ENCODE measurements around the gene NR3C1. TPM values are rescaled to one million over a fixed set of nuclear protein-coding genes. Genes with fewer than 3 reads are reported as not detected.

NR3C1 gene
- total RNA-seq, 1 experiment from 2014 or later = 50.8 TPM

GRCh38 chr5:143315214-143315613 is 88.3 kb downstream of the NR3C1 start:
- DNase-seq = no peak
- peaks cover 55% of the 10 kb centered on the region for H3K36me3 ChIP-seq
- H3K9me3 ChIP-seq = no peaks in the 10 kb centered on the region
- H3K27me3 ChIP-seq = no peaks in the 10 kb centered on the region
- no peak overlapping the region for H3K4me3 ChIP-seq

GRCh38 chr5:143314659-143315058 is 88.8 kb downstream of the NR3C1 start:
- Histone ChIP-seq H3K36me3 (peaks cover 61% of the 10 kb centered on the region), H3K4me3 (no peak overlapping the region), H3K27me3 (no peaks in the 10 kb centered on the region), H3K9me3 (no peaks in the 10 kb centered on the region; the same call in 1 of the 2 replicates)
- DNase-seq = peak; percentile 50

- H3K36me3 ChIP-seq = peaks cover 63% of the 10 kb centered on the region
Measured at GRCh38 chr5:143314099-143314498, 89.4 kb downstream of the NR3C1 start.

GRCh38 chr5:143313298-143313852 is 90.1 kb downstream of the NR3C1 start:
- H3K27me3 ChIP-seq = no peaks in the 10 kb centered on the region
- peaks cover 69% of the 10 kb centered on the region for H3K36me3 ChIP-seq
- DNase-seq = no peak
- no peaks in the 10 kb centered on the region; the same call in 1 of the 2 replicates for H3K9me3 ChIP-seq
- no peak overlapping the region for H3K4me3 ChIP-seq

More at GRCh38 chr5:143314099-143314498, 89.4 kb downstream of the NR3C1 start:
- Histone ChIP-seq H3K4me3 (no peak overlapping the region), H3K9me3 (no peaks in the 10 kb centered on the region; the same call in 1 of the 2 replicates), H3K27me3 (no peaks in the 10 kb centered on the region)
- DNase-seq = no peak

- Histone ChIP-seq H3K36me3 (peaks cover 71% of the 10 kb centered on the region), H3K9me3 (no peaks in the 10 kb centered on the region; the same call in 1 of the 2 replicates), H3K4me3 (no peak overlapping the region), H3K27me3 (no peaks in the 10 kb centered on the region)
- no peak for DNase-seq
Measured at GRCh38 chr5:143312822-143313221, 90.7 kb downstream of the NR3C1 start.

GRCh38 chr5:143311955-143312354 is 91.5 kb downstream of the NR3C1 start:
- Histone ChIP-seq H3K4me3 (no peak overlapping the region), H3K27me3 (no peaks in the 10 kb centered on the region), H3K9me3 (no peaks in the 10 kb centered on the region; the same call in 1 of the 2 replicates), H3K36me3 (peaks cover 78% of the 10 kb centered on the region)
- no peak for DNase-seq

GRCh38 chr5:143311428-143311827 is 92.1 kb downstream of the NR3C1 start:
- no peaks in the 10 kb centered on the region; the same call in 1 of the 2 replicates for H3K9me3 ChIP-seq
- DNase-seq = peak; percentile 63
- peaks cover 76% of the 10 kb centered on the region for H3K36me3 ChIP-seq
- no peaks in the 10 kb centered on the region for H3K27me3 ChIP-seq
- no peak overlapping the region for H3K4me3 ChIP-seq

GRCh38 chr5:143309661-143310431 is 93.6 kb downstream of the NR3C1 start:
- peaks cover 10% of the 10 kb centered on the region for H3K9me3 ChIP-seq
- no peak for DNase-seq
- H3K27me3 ChIP-seq = no peaks in the 10 kb centered on the region
- H3K4me3 ChIP-seq = no peak overlapping the region
- peaks cover 87% of the 10 kb centered on the region for H3K36me3 ChIP-seq

- H3K36me3 ChIP-seq = peaks cover 95% of the 10 kb centered on the region
- no peak overlapping the region for H3K4me3 ChIP-seq
- H3K9me3 ChIP-seq = peaks cover 13% of the 10 kb centered on the region
- DNase-seq = no peak
- no peaks in the 10 kb centered on the region for H3K27me3 ChIP-seq
Measured at GRCh38 chr5:143308731-143309130, 94.8 kb downstream of the NR3C1 start.

GRCh38 chr5:143306040-143306439 is 97.4 kb downstream of the NR3C1 start:
- no peak for DNase-seq
- Histone ChIP-seq H3K36me3 (peaks cover 93% of the 10 kb centered on the region), H3K9me3 (peaks cover 13% of the 10 kb centered on the region), H3K4me3 (no peak overlapping the region), H3K27me3 (no peaks in the 10 kb centered on the region)

GRCh38 chr5:143304836-143305475 is 98.5 kb downstream of the NR3C1 start:
- peaks cover 93% of the 10 kb centered on the region for H3K36me3 ChIP-seq
- H3K4me3 ChIP-seq = no peak overlapping the region
- peaks cover 13% of the 10 kb centered on the region for H3K9me3 ChIP-seq
- H3K27me3 ChIP-seq = no peaks in the 10 kb centered on the region
- DNase-seq = no peak

GRCh38 chr5:143302341-143303045 is 101.0 kb downstream of the NR3C1 start:
- no peak for DNase-seq
- H3K4me3 ChIP-seq = no peak overlapping the region
- no peaks in the 10 kb centered on the region for H3K27me3 ChIP-seq
- H3K36me3 ChIP-seq = peaks cover 89% of the 10 kb centered on the region
- peaks cover 13% of the 10 kb centered on the region for H3K9me3 ChIP-seq

GRCh38 chr5:143297756-143298155 is 105.7 kb downstream of the NR3C1 start:
- H3K27me3 ChIP-seq = no peaks in the 10 kb centered on the region
- no peaks in the 10 kb centered on the region for H3K9me3 ChIP-seq
- H3K4me3 ChIP-seq = no peak overlapping the region
- peaks cover 94% of the 10 kb centered on the region for H3K36me3 ChIP-seq
- no peak for DNase-seq

GRCh38 chr5:143290125-143290524 is 113.4 kb downstream of the NR3C1 start:
- Histone ChIP-seq H3K36me3 (peaks cover 81% of the 10 kb centered on the region), H3K9me3 (no peaks in the 10 kb centered on the region)
- no peak for DNase-seq

GRCh38 chr5:143284521-143284920 is 119.0 kb downstream of the NR3C1 start:
- Histone ChIP-seq H3K27me3 (no peaks in the 10 kb centered on the region), H3K4me3 (no peak overlapping the region), H3K9me3 (no peaks in the 10 kb centered on the region), H3K36me3 (peaks cover 76% of the 10 kb centered on the region)
- no peak for DNase-seq

More at GRCh38 chr5:143290125-143290524, 113.4 kb downstream of the NR3C1 start:
- no peaks in the 10 kb centered on the region for H3K27me3 ChIP-seq
- H3K4me3 ChIP-seq = no peak overlapping the region

- Histone ChIP-seq H3K27me3 (no peaks in the 10 kb centered on the region), H3K9me3 (no peaks in the 10 kb centered on the region), H3K4me3 (no peak overlapping the region), H3K36me3 (peaks cover 77% of the 10 kb centered on the region)
- DNase-seq = no peak
Measured at GRCh38 chr5:143284002-143284401, 119.5 kb downstream of the NR3C1 start.

GRCh38 chr5:143281226-143281625 is 122.3 kb downstream of the NR3C1 start:
- H3K27me3 ChIP-seq = no peaks in the 10 kb centered on the region
- peaks cover 85% of the 10 kb centered on the region for H3K36me3 ChIP-seq
- no peak overlapping the region for H3K4me3 ChIP-seq
- H3K9me3 ChIP-seq = no peaks in the 10 kb centered on the region
- no peak for DNase-seq
